HepG2 (cell line): Measurements from ENCODE around the gene CGREF1. TPM values are rescaled to one million over a fixed set of nuclear protein-coding genes. Genes with fewer than 3 reads are reported as not detected.

Experiments used
- ARNTL ChIP-seq: sonication (generic); formaldehyde crosslinking; IDR thresholded peaks from 2 replicates; pipeline ENCODE4 v1.4.0; 2020; ENCODE audit warnings: mild to moderate bottlenecking, missing genetic modification reagents
- DR1 ChIP-seq: sonication (generic); formaldehyde crosslinking; IDR thresholded peaks from 2 replicates; pipeline ENCODE4 v1.8.0; 2021; ENCODE audit warnings: mild to moderate bottlenecking, missing genetic modification reagents, inconsistent platforms
- HNRNPL ChIP-seq: fragments of 200-400 bp; formaldehyde crosslinking; IDR thresholded peaks from 2 replicates; pipeline ENCODE4 v1.6.1; 2017; ENCODE audit warnings: mild to moderate bottlenecking, low read depth, low read length
- HOXD1 ChIP-seq: sonication (generic); formaldehyde crosslinking; IDR thresholded peaks from 2 replicates; pipeline ENCODE4 v1.5.0; 2020; ENCODE audit warnings: missing genetic modification reagents
- KDM1A ChIP-seq: IDR thresholded peaks from 2 replicates; pipeline ENCODE4 v1.6.1; 2016; ENCODE audit warnings: missing compliant biosample characterization
- PCBP2 ChIP-seq: fragments of 200-400 bp; formaldehyde crosslinking; optimal IDR thresholded peaks from 2 replicates; pipeline ENCODE3; 2018; ENCODE audit warnings: low read length, low read depth; ENCODE audit not compliant: poor library complexity, severe bottlenecking
- PHF21A ChIP-seq: sonication (generic); formaldehyde crosslinking; IDR thresholded peaks from 2 replicates; pipeline ENCODE4 v1.5.0; 2020; ENCODE audit warnings: mild to moderate bottlenecking, missing genetic modification reagents
- POLR2AphosphoS2 ChIP-seq: IDR thresholded peaks from 2 replicates; pipeline ENCODE4 v1.6.1; 2011; ENCODE audit warnings: low read depth, low read length, improper control_type of control experiment
- SAP130 ChIP-seq: IDR thresholded peaks from 2 replicates; pipeline ENCODE4 v1.6.1; 2016; ENCODE audit warnings: low read depth
- ZBTB42 ChIP-seq: sonication (generic); formaldehyde crosslinking; IDR thresholded peaks from 2 replicates; pipeline ENCODE4 v1.5.0; 2020; ENCODE audit warnings: mild to moderate bottlenecking, missing genetic modification reagents
- ZNF225 ChIP-seq: sonication (generic); formaldehyde crosslinking; IDR thresholded peaks from 2 replicates; pipeline ENCODE4 v1.4.0; 2020; ENCODE audit warnings: mild to moderate bottlenecking, missing genetic modification reagents
- ZNF274 ChIP-seq: sonication (generic); formaldehyde crosslinking; IDR thresholded peaks from 2 replicates; pipeline ENCODE4 v1.5.1; 2020; ENCODE audit warnings: mild to moderate bottlenecking, missing genetic modification reagents
- ZNF329 ChIP-seq: sonication (generic); formaldehyde crosslinking; IDR thresholded peaks from 2 replicates; pipeline ENCODE4 v1.9.0; 2021; ENCODE audit warnings: low read depth, mild to moderate bottlenecking, missing genetic modification reagents
- ZNF354B ChIP-seq: sonication (generic); formaldehyde crosslinking; IDR thresholded peaks from 2 replicates; pipeline ENCODE4 v1.8.0; 2022; ENCODE audit warnings: mild to moderate bottlenecking, missing genetic modification reagents
- ZNF577 ChIP-seq: sonication (generic); formaldehyde crosslinking; IDR thresholded peaks from 2 replicates; pipeline ENCODE4 v1.4.0; 2020; ENCODE audit warnings: mild to moderate bottlenecking, low read depth, missing genetic modification reagents, borderline replicate concordance
- ZNF660 ChIP-seq: sonication (generic); formaldehyde crosslinking; IDR thresholded peaks from 2 replicates; pipeline ENCODE4 v1.5.1; 2020; ENCODE audit warnings: mild to moderate bottlenecking, low read depth, missing genetic modification reagents, borderline replicate concordance
- ZNF773 ChIP-seq: sonication (generic); formaldehyde crosslinking; IDR thresholded peaks from 2 replicates; pipeline ENCODE4 v1.4.0; 2020; ENCODE audit warnings: missing genetic modification reagents, borderline replicate concordance
- ZNF879 ChIP-seq: sonication (generic); formaldehyde crosslinking; IDR thresholded peaks from 2 replicates; pipeline ENCODE4 v1.8.1; 2023; ENCODE audit warnings: missing genetic modification reagents
- polyA plus RNA-seq, 8 experiments: library from polyadenylated mRNA; depleted of rRNA in 3 of 8; stranded (reverse) in 7 of 8; unstranded in 1 of 8; fragments of >200 nt; fragmentation: Illumina TruSeq in 4 of 8; extraction: Trizol in 4 of 8; gene quantifications; 2 replicates each; pipeline versions ENCODE4 v1.2.1 to v1.2.3, GENCODE V29; 2011 to 2016; ENCODE audit warnings: low read depth in 4 of 8, missing spikeins in 1 of 8, mixed read lengths in 1 of 8; ENCODE audit not compliant: insufficient read depth in 1 of 8
- total RNA-seq, 5 experiments: library from RNA; depleted of rRNA; stranded (reverse); fragments of >200 nt; fragmentation: Illumina TruSeq; extraction: Trizol; gene quantifications; 2 replicates each; pipeline ENCODE4 v1.2.3, GENCODE V29; 2016; ENCODE audit warnings: low read depth in 1 of 5
- TF ChIP-seq, protein P1 (sequence below): sonication (generic); formaldehyde crosslinking; IDR thresholded peaks from 2 replicates; pipeline ENCODE4 v1.4.0; 2020; ENCODE audit warnings: missing genetic modification reagents, borderline replicate concordance
- TF ChIP-seq, protein P2 (sequence below): sonication (generic); formaldehyde crosslinking; IDR thresholded peaks from 2 replicates; pipeline ENCODE4 v1.8.1; 2022; ENCODE audit warnings: mild to moderate bottlenecking, missing genetic modification reagents
- TF ChIP-seq, protein P3 (sequence below): sonication (generic); formaldehyde crosslinking; IDR thresholded peaks from 2 replicates; pipeline ENCODE4 v1.8.0; 2022; ENCODE audit warnings: mild to moderate bottlenecking, missing genetic modification reagents, moderate library complexity
- TF ChIP-seq, protein P4 (sequence below): IDR thresholded peaks from 2 replicates; pipeline ENCODE4 v1.6.1; 2016; ENCODE audit warnings: low read depth, control low read depth

Gene CGREF1
- total and polyA plus RNA-seq, 2 of the 13 experiments (the other 11 are each of a cell fraction or from before 2014, with no cell fraction given) = 13.9 to 23.4 TPM

DNA sequence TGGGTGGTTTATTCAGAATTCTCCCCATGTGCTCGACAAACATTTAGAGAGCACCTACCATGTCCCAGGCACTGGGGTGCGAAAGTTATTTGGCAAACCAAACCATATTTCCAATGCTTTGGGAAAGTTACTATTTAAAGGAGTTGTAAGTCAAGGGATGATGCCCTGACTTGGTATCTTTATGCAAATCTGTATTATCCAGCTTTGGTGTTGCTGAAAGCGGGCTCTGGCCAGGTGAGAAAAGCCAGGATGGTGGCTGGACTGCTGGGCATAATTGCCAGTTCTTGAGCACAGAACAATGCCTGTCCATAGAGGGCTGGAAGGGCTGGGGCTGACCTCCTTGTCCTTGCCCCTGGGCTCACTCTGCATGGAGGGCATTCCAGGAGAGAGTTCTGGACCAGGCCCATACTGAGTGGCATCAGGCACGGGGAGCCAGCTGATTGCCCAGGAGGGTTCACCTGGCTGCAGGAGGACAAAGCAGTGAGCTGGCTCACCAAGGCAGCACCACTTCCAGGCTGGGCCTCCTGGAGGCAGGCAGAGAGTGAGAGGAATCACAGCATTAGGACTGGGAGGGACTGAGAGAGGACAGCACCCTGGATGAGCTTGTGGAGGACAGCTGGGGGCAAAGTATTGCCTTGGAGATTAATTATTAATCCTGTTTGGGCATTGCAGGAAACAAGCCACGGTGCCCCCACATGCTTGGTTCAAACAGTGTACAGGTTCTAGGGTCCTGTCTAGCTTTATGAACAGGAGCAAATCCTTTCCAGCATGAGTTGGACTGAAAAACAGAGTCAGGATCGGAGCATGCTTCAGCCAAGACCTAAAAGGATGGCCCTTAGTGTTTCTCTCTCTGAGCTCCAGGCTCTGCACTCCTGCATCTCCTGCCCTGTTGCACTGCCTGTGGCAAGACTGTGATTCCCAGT, 25.2 kb downstream of the CGREF1 start (continued):
- TF ChIP-seq ZBTB42 (CRISPR knock-in tag) (no peak), HOXD1 (no peak; the same call in 1 of the 2 replicates), ZNF225 (CRISPR knock-in tag) (peak; percentile 48; the same call in 1 of the 2 replicates), ZNF329 (CRISPR knock-in tag) (no peak), ZNF879 (CRISPR knock-in tag) (no peak), ARNTL (CRISPR knock-in tag) (peak; percentile 89), ZNF354B (CRISPR knock-in tag) (no peak), KDM1A (CRISPR knock-in tag) (no peak), ZNF274 (CRISPR knock-in tag) (peak; percentile 93), PCBP2 (no peak), HNRNPL (peak; percentile 87), PHF21A (CRISPR knock-in tag) (peak; percentile 82), DR1 (peak; percentile 30; the same call in 1 of the 2 replicates), ZNF577 (CRISPR knock-in tag) (no peak), ZNF773 (no peak), SAP130 (CRISPR knock-in tag) (peak; percentile 95), ZNF660 (CRISPR knock-in tag) (no peak), POLR2AphosphoS2 (no peak)
- TF ChIP-seq, protein P1, sequence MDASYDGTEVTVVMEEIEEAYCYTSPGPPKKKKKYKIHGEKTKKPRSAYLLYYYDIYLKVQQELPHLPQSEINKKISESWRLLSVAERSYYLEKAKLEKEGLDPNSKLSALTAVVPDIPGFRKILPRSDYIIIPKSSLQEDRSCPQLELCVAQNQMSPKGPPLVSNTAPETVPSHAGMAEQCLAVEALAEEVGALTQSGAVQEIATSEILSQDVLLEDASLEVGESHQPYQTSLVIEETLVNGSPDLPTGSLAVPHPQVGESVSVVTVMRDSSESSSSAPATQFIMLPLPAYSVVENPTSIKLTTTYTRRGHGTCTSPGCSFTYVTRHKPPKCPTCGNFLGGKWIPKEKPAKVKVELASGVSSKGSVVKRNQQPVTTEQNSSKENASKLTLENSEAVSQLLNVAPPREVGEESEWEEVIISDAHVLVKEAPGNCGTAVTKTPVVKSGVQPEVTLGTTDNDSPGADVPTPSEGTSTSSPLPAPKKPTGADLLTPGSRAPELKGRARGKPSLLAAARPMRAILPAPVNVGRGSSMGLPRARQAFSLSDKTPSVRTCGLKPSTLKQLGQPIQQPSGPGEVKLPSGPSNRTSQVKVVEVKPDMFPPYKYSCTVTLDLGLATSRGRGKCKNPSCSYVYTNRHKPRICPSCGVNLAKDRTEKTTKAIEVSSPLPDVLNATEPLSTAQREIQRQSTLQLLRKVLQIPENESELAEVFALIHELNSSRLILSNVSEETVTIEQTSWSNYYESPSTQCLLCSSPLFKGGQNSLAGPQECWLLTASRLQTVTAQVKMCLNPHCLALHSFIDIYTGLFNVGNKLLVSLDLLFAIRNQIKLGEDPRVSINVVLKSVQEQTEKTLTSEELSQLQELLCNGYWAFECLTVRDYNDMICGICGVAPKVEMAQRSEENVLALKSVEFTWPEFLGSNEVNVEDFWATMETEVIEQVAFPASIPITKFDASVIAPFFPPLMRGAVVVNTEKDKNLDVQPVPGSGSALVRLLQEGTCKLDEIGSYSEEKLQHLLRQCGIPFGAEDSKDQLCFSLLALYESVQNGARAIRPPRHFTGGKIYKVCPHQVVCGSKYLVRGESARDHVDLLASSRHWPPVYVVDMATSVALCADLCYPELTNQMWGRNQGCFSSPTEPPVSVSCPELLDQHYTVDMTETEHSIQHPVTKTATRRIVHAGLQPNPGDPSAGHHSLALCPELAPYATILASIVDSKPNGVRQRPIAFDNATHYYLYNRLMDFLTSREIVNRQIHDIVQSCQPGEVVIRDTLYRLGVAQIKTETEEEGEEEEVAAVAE (CRISPR knock-in tag) = no peak; the same call in 1 of the 2 replicates
- TF ChIP-seq, protein P2, sequence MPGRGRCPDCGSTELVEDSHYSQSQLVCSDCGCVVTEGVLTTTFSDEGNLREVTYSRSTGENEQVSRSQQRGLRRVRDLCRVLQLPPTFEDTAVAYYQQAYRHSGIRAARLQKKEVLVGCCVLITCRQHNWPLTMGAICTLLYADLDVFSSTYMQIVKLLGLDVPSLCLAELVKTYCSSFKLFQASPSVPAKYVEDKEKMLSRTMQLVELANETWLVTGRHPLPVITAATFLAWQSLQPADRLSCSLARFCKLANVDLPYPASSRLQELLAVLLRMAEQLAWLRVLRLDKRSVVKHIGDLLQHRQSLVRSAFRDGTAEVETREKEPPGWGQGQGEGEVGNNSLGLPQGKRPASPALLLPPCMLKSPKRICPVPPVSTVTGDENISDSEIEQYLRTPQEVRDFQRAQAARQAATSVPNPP (CRISPR knock-in tag) = peak; percentile 26; the same call in 1 of the 2 replicates
- TF ChIP-seq, protein P3, sequence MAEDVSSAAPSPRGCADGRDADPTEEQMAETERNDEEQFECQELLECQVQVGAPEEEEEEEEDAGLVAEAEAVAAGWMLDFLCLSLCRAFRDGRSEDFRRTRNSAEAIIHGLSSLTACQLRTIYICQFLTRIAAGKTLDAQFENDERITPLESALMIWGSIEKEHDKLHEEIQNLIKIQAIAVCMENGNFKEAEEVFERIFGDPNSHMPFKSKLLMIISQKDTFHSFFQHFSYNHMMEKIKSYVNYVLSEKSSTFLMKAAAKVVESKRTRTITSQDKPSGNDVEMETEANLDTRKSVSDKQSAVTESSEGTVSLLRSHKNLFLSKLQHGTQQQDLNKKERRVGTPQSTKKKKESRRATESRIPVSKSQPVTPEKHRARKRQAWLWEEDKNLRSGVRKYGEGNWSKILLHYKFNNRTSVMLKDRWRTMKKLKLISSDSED (CRISPR knock-in tag) = no peak
- TF ChIP-seq, protein P4, sequence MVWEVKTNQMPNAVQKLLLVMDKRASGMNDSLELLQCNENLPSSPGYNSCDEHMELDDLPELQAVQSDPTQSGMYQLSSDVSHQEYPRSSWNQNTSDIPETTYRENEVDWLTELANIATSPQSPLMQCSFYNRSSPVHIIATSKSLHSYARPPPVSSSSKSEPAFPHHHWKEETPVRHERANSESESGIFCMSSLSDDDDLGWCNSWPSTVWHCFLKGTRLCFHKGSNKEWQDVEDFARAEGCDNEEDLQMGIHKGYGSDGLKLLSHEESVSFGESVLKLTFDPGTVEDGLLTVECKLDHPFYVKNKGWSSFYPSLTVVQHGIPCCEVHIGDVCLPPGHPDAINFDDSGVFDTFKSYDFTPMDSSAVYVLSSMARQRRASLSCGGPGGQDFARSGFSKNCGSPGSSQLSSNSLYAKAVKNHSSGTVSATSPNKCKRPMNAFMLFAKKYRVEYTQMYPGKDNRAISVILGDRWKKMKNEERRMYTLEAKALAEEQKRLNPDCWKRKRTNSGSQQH (CRISPR knock-in tag) = no peak; the same call in none of the 2 replicates
